ENCODE measurements around the gene ORM1. TPM values are rescaled to one million over a fixed set of nuclear protein-coding genes. Genes with fewer than 3 reads are reported as not detected.
"Not testable (repeated sequence)": the region's sequence is repeated elsewhere in the genome, so short reads cannot be mapped to it uniquely, and the experiment has no call there.

Gene ORM1
- total RNA-seq: not detected

DNA sequence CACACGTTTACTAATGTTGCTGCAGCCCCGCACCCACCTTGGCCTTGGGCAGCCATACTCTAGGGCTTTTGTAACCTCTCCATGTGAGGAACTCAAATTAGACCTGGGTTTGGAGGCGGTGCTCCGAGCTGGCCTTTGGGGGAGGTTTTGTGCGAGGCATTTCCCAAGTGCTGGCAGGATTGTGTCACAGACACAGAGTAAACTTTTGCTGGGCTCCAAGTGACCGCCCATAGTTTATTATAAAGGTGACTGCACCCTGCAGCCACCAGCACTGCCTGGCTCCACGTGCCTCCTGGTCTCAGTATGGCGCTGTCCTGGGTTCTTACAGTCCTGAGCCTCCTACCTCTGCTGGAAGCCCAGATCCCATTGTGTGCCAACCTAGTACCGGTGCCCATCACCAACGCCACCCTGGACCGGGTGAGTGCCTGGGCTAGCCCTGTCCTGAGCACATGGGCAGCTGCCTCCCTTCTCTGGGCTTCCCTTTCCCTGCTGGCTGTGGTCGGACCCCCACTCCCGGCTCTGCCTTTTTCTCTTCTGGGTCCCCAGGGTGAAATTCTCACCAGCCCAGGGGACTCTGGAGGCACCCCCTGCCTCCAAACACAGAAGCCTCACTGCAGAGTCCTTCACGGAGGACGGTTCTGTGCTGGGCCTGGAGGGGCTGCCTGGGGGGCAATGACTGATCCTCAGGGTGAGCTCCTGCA is at the start of gene ORM1:
TSS of gene ORM1 (plus strand) at position 268 of the 701 bp plus-strand sequence. CDS start at position 304, 36 bp downstream.
- H3K9me3 Mint-ChIP-seq, POLR2A ChIA-PET, H3K4me1 Mint-ChIP-seq, DNase-seq, H3K4me3 Mint-ChIP-seq, H3K36me3 Mint-ChIP-seq, H3K27ac Mint-ChIP-seq, H3K27me3 Mint-ChIP-seq: not testable (repeated sequence)
- ATAC-seq (ENCODE audit: low read depth): peak; percentile 13

- peaks cover 2% of the 10 kb centered on the region for H3K9me3 Mint-ChIP-seq
- peaks cover 2% of the 10 kb centered on the region for H3K27me3 Mint-ChIP-seq
- H3K4me1 Mint-ChIP-seq: no peaks in the 10 kb centered on the region
- no peaks in the 10 kb centered on the region for H3K36me3 Mint-ChIP-seq
- H3K4me3 Mint-ChIP-seq: no peak overlapping the region
- H3K27ac Mint-ChIP-seq: no peak overlapping the region
- no peak for DNase-seq
- POLR2A ChIA-PET: no interaction called here
- no peak for ATAC-seq (ENCODE audit: low read depth)
These were observed 49.4 kb upstream of the ORM1 start for GRCh38 chr9:114273461-114273881.

DNA sequence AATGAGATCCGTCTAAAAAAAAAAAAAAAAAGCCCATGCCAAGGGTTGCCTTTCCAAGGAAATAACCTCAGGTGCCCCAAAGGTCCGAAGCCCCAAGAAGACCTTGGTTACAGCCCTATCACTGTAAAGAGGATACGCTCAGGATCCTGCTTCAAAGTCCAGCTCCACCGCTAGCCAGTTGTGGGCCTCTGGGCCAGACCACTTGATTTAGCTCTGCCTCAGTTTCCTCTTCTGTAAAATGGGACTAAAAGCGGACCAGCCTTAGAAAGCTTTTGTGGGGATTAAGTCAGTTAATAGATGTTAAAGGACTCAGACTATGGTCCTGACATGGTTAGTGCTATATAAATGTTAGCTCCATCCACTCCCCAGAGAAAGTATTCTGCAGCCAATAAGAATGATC is 48.7 kb upstream of the ORM1 start:
- DNase-seq: no peak

DNA sequence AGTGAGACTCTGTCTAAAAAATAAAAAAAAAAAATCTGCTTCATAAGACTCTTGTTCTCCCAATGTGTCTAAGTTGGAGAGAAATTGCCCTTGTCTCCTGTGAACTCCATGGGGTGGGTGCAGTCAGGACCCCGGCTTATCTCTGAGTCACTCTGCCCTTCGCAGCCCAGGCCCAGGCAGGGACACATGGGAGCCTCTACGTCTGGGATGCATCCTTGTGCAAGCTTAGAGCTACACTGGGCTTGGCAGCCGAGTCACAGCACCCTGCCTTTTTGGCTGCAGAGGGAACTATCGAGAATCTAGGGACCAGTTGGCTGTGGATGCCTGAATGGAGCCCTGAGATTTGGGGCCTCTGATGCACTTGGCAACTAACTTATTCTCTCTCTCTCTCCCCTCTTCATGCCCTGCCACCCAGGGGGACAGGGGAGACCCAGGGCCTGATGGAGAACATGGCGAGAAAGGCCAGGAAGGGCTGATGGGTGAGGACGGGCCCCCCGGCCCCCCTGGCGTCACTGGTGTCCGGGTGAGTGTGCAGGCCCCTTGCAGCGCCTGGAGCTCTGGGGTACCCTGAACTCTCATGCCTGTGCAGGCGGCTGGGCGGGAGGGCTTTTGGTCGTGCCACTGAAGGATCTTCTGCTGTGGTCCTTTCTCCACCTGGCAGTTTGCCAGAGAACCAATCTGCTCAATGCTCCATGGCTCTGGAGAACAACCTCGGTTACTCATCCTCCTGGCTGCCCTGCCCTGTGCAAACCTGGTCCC is 47.5 kb upstream of the ORM1 start:
- H3K27ac Mint-ChIP-seq: no peak overlapping the region
- ATAC-seq (ENCODE audit: low read depth): no peak
- H3K9me3 Mint-ChIP-seq: peaks cover 2% of the 10 kb centered on the region
- DNase-seq: peak; percentile 15
- H3K4me3 Mint-ChIP-seq: no peak overlapping the region
- no peaks in the 10 kb centered on the region for H3K4me1 Mint-ChIP-seq
- H3K36me3 Mint-ChIP-seq: no peaks in the 10 kb centered on the region
- H3K27me3 Mint-ChIP-seq: peaks cover 2% of the 10 kb centered on the region
- POLR2A ChIA-PET: no interaction called here

More for the DNA sequence above, 48.7 kb upstream of the ORM1 start:
- no peak overlapping the region for H3K27ac Mint-ChIP-seq
- no peaks in the 10 kb centered on the region for H3K4me1 Mint-ChIP-seq
- no peaks in the 10 kb centered on the region for H3K36me3 Mint-ChIP-seq
- H3K27me3 Mint-ChIP-seq: peaks cover 2% of the 10 kb centered on the region
- H3K4me3 Mint-ChIP-seq: no peak overlapping the region
- no peak for ATAC-seq (ENCODE audit: low read depth)
- H3K9me3 Mint-ChIP-seq: peaks cover 2% of the 10 kb centered on the region
- POLR2A ChIA-PET: no interaction called here

DNA sequence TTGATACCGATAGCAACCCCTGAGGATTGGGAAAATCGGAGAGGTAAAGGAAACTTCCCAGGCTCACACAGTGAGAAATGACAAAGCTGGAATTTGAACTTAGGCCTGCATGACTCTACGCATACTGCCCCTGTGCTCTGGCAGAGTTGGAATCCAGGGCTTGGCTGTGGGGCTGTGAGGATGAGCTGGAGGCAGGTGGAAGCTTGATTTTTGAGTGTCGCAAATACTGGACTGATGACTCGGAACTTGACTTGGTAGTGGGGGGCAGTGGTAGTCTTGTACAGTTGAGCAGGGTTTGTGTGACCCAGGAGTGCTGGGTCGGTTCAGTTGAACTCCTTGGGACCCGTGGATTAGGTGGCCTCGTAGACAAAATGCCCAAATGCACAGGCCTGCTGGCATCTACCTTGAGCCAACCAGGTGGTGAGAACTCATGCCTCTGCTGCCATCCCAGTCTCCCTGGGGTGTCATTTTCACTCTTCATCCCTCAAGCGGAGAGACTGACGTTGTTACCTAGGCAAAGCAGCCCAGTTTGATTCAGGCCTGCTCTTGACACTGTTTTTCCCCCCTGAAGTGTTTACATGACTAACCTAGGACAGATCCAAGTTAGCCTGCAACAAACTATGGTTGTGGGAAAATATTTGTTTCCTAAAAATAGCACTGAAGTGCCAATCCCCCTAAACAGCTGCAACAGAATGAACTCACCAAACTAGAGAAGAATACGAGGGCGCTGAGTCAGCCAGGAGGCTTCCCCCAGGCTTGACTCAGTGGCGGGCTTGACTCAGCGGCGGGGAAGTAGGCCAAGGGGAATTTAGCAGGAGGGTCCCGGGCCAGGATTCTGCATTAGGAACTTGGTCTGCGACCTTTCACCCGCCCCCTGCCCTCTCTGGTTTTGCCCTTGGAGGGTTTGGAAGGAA is 45.7 kb upstream of the ORM1 start:
- ATAC-seq (ENCODE audit: low read depth) (no peak), DNase-seq (peak; percentile 4)
- Mint-ChIP-seq H3K36me3 (no peaks in the 10 kb centered on the region), H3K4me3 (no peak overlapping the region), H3K27ac (no peak overlapping the region), H3K4me1 (no peaks in the 10 kb centered on the region), H3K9me3 (peaks cover 2% of the 10 kb centered on the region), H3K27me3 (peaks cover 2% of the 10 kb centered on the region)
- POLR2A ChIA-PET: no interaction called here

GRCh38 chr9:114278356-114278755 is 44.5 kb upstream of the ORM1 start:
- Mint-ChIP-seq H3K4me3 (no peak overlapping the region), H3K9me3 (peaks cover 2% of the 10 kb centered on the region), H3K4me1 (peaks cover 2% of the 10 kb centered on the region), H3K27me3 (peaks cover 2% of the 10 kb centered on the region), H3K36me3 (no peaks in the 10 kb centered on the region), H3K27ac (peak overlapping the region; percentile 50)
- POLR2A ChIA-PET: no interaction called here
- ATAC-seq (ENCODE audit: low read depth) (no peak), DNase-seq (no peak)

DNA sequence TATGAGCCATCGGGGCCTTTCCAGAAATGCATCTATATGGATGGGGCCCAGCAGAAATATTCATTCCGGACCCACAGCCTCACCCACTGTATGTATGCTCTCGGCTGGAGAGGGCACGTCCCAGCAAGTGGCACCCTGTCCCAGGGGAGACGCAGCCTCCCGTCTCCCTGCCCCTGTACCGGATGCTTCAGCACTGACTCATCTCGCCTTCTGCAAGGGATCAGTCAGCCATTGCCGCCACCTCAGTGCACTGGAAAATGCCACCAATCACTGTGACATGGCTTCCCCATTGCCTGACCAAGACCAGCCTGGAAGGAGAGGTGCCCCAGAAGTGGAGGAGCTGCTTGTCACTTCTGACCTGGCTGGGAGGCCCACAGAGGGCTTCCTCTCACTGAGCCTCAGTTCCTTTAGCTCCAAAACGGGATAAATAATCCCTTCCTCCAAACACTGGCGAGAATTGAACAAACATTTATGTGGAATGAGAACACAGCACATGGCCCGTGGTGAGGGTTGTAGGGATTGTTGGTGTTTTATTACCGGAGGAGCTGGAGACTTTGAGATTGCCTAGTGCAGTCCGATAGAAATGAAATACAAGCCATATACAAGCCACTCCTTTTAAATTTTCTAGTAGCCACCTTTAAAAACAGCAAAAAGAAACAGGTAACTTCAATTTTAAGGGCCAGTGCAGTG is 43.9 kb upstream of the ORM1 start:
- POLR2A ChIA-PET: no interaction called here
- peaks cover 2% of the 10 kb centered on the region for H3K4me1 Mint-ChIP-seq
- peaks cover 2% of the 10 kb centered on the region for H3K27me3 Mint-ChIP-seq
- H3K9me3 Mint-ChIP-seq: peaks cover 2% of the 10 kb centered on the region
- H3K4me3 Mint-ChIP-seq: no peak overlapping the region
- no peak overlapping the region for H3K27ac Mint-ChIP-seq
- no peaks in the 10 kb centered on the region for H3K36me3 Mint-ChIP-seq
- ATAC-seq (ENCODE audit: low read depth): no peak
- no peak for DNase-seq

GRCh38 chr9:114279693-114280092 is 43.2 kb upstream of the ORM1 start:
- H3K27ac Mint-ChIP-seq: no peak overlapping the region
- peaks cover 2% of the 10 kb centered on the region for H3K9me3 Mint-ChIP-seq
- H3K36me3 Mint-ChIP-seq: no peaks in the 10 kb centered on the region
- no peak for DNase-seq
- ATAC-seq (ENCODE audit: low read depth): no peak
- H3K4me3 Mint-ChIP-seq: no peak overlapping the region
- POLR2A ChIA-PET: no interaction called here
- H3K4me1 Mint-ChIP-seq: peaks cover 2% of the 10 kb centered on the region
- peaks cover 2% of the 10 kb centered on the region for H3K27me3 Mint-ChIP-seq

- Mint-ChIP-seq H3K9me3 (peaks cover 2% of the 10 kb centered on the region), H3K4me1 (peaks cover 2% of the 10 kb centered on the region), H3K4me3 (no peak overlapping the region), H3K36me3 (no peaks in the 10 kb centered on the region), H3K27me3 (peaks cover 2% of the 10 kb centered on the region), H3K27ac (no peak overlapping the region)
- POLR2A ChIA-PET: no interaction called here
- no peak for ATAC-seq (ENCODE audit: low read depth)
- no peak for DNase-seq
These were observed 42.0 kb upstream of the ORM1 start for GRCh38 chr9:114280636-114281472.

DNA sequence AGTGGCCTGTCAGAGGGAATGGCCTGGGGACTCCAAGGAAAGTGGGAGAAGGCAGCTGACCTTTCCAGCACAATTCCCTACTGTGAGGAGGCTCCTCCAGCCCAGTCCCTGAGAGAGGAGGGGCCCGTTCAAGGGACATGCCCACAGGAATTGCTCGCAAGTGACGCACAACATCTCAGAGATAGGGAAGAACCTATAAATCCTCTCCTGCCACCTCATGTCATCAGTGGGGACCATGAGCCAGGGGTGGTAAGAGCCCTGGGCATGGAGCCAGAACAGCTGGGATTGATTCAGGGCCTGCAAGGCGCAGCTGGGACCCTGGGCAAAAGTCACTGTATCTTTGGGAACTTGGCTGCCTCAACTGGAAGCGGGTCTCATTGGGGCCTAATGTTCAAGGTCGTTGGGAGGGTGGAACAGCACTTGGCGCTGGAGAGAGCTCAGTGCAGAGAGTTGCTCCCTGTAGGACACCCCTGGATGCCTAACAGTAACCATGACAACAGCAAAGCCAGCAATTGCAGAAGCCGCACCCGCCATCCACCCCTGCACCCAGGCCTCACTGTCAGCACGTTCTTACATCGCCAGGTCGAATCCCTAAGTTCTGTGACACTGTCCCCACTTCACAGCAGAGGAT is 41.3 kb upstream of the ORM1 start:
- DNase-seq (no peak), ATAC-seq (ENCODE audit: low read depth) (no peak)
- Mint-ChIP-seq H3K4me1 (peaks cover 2% of the 10 kb centered on the region), H3K4me3 (no peak overlapping the region), H3K27me3 (peaks cover 2% of the 10 kb centered on the region), H3K27ac (no peak overlapping the region), H3K9me3 (peaks cover 2% of the 10 kb centered on the region), H3K36me3 (no peaks in the 10 kb centered on the region)
- POLR2A ChIA-PET: no interaction called here

DNA sequence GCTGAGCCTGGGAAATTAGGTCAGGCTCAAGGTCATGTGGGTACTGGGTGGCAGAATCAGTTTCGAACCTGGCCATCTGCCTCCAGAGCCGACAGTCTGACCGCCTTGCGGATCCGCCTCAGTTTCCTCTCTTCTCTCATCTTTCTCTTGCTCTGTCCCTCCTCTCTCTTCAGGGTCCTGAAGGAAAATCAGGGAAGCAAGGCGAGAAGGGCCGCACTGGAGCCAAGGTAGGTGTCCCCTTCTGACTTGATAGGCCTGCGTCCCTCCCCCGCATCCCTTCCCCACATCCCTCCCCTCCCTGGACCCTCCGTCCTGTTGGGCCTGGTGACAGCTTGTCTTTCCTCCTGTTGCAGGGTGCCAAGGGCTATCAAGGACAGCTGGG is 40.8 kb upstream of the ORM1 start:
- no peak overlapping the region for H3K4me3 Mint-ChIP-seq
- peaks cover 2% of the 10 kb centered on the region for H3K4me1 Mint-ChIP-seq
- DNase-seq (no peak), ATAC-seq (ENCODE audit: low read depth) (no peak)
- H3K27ac Mint-ChIP-seq: no peak overlapping the region
- H3K27me3 Mint-ChIP-seq: peaks cover 2% of the 10 kb centered on the region
- no peaks in the 10 kb centered on the region for H3K36me3 Mint-ChIP-seq
- peaks cover 2% of the 10 kb centered on the region for H3K9me3 Mint-ChIP-seq
- POLR2A ChIA-PET: no interaction called here

DNA sequence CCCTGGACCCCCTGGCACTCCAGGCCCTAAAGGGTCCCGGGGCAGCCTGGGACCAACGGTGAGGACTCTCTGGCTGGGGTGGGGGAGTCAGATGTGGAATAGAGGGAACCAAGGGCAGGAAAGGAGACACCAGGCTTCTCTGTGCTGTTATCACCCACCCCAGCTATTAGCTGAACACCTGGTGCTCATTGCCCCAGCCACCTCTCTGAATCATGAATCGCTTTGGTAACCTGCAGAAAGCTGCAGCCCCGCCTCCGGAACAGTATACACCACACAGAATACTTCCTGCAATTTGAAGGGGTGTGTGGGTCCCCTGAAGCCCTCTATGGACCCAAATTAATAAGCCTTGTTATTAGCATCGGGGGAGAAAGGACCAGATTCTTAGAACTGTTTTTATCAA is 40.4 kb upstream of the ORM1 start:
- Mint-ChIP-seq H3K36me3 (no peaks in the 10 kb centered on the region), H3K27me3 (peaks cover 2% of the 10 kb centered on the region), H3K9me3 (peaks cover 2% of the 10 kb centered on the region), H3K4me3 (no peak overlapping the region), H3K27ac (no peak overlapping the region), H3K4me1 (peaks cover 2% of the 10 kb centered on the region)
- POLR2A ChIA-PET: no interaction called here
- no peak for DNase-seq
- ATAC-seq (ENCODE audit: low read depth): no peak

All from activated naive CD8-positive, alpha-beta T cell treated with anti-CD3 and anti-CD28 coated beads, Interleukin-2, amount 10 ng/mL, durations not matched to agents 7 days and 5 days (primary cell).